DND-41 (cell line): ENCODE results near the gene ZSCAN12.

Source experiments
- ATAC-seq: fragments of 200-7000 bp; cut with Tn5 transposase; 3 replicates; pipeline ENCODE4 v1.9.1; 2021; ENCODE audit warnings: low read depth; ENCODE audit not compliant: insufficient read depth
- DNase-seq: peaks from one replicate; pipeline ENCODE4 v3.0.0-alpha.2; 2020
- H2AFZ ChIP-seq: 2 replicates; pipeline ENCODE4 v1.6.0; 2012; ENCODE audit warnings: low read depth, low read length
- H3K27ac ChIP-seq: 2 replicates; pipeline ENCODE4 v1.5.1; 2012; ENCODE audit warnings: low read length, inconsistent platforms
- H3K27me3 ChIP-seq: fragments of 200-600 bp; sonication (generic); 2 replicates; pipeline ENCODE4 v1.6.0; 2012; ENCODE audit warnings: low read length, mild to moderate bottlenecking, inconsistent platforms; ENCODE audit not compliant: insufficient read depth, poor library complexity
- H3K36me3 ChIP-seq: 2 replicates; pipeline ENCODE4 v1.5.1; 2012; ENCODE audit warnings: low read length, inconsistent platforms; ENCODE audit not compliant: insufficient read depth
- H3K4me1 ChIP-seq: 2 replicates; pipeline ENCODE4 v1.5.1; 2012; ENCODE audit warnings: mild to moderate bottlenecking, low read length; ENCODE audit not compliant: insufficient read depth
- H3K4me2 ChIP-seq: 2 replicates; pipeline ENCODE4 v1.6.0; 2012; ENCODE audit warnings: mild to moderate bottlenecking, moderate library complexity, low read length, inconsistent platforms; ENCODE audit not compliant: insufficient read depth
- H3K4me3 ChIP-seq, 2 experiments: fragments of 200-600 bp in 1 of 2; shearing (Covaris generic) in 1 of 2; 2 replicates each; pipeline ENCODE4 v1.5.1; 2012 to 2016; ENCODE audit warnings: inconsistent platforms in 2 of 2, low read length in 2 of 2, mild to moderate bottlenecking in 2 of 2, low read depth in 1 of 2, moderate library complexity in 1 of 2
- H3K79me2 ChIP-seq: 2 replicates; pipeline ENCODE4 v1.6.0; 2012; ENCODE audit warnings: low read length, inconsistent platforms; ENCODE audit not compliant: insufficient read depth
- H3K9ac ChIP-seq: 2 replicates; pipeline ENCODE4 v1.6.0; 2012; ENCODE audit warnings: low read depth, mild to moderate bottlenecking, inconsistent platforms, low read length, moderate library complexity
- H3K9me3 ChIP-seq: 2 replicates; pipeline ENCODE4 v1.5.1; 2012; ENCODE audit warnings: low read length, moderate library complexity, mild to moderate bottlenecking, inconsistent platforms; ENCODE audit not compliant: insufficient read depth, severe bottlenecking
- H4K20me1 ChIP-seq: 2 replicates; pipeline ENCODE4 v1.6.0; 2012; ENCODE audit warnings: low read length; ENCODE audit not compliant: insufficient read depth
- CTCF ChIP-seq: IDR thresholded peaks from 2 replicates; pipeline ENCODE4 v1.5.1; 2012; ENCODE audit warnings: borderline replicate concordance, low read length, moderate library complexity, mild to moderate bottlenecking; ENCODE audit not compliant: poor library complexity, severe bottlenecking; ENCODE audit errors: extremely low read depth
- EZH2 ChIP-seq: IDR thresholded peaks from 3 replicates; pipeline ENCODE4 v1.6.1; 2012; ENCODE audit warnings: borderline replicate concordance, low read depth, mild to moderate bottlenecking, moderate library complexity, low read length, inconsistent platforms; ENCODE audit not compliant: severe bottlenecking

The ZSCAN12 gene

DNA sequence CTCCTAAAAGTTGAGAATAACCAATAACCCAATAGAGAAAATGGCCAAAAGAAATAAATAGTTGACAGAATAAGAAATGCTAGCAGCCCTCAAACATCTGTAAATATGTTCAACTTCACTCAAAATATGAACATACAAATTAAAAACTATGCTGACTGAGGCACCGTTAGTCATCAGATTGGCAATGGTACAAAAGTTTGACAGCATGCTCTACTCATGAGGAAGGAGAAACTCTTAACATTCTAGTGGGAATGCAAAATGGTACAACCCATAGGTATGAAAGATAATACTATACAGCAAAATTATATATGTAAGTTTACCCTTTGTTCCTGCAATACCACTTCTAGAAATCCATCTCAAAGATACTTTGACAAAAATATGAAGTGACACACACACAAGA, 1.6 kb upstream of the ZSCAN12 start:
- Histone ChIP-seq H3K4me2 (no peak overlapping the region), H3K4me1 (peaks cover 33% of the 10 kb centered on the region), H3K4me3 (no peak overlapping the region), H3K36me3 (peaks cover 26% of the 10 kb centered on the region), H4K20me1 (peaks cover 5% of the 10 kb centered on the region), H3K9ac (no peak overlapping the region), H3K79me2 (peaks cover 36% of the 10 kb centered on the region), H2AFZ (no peak overlapping the region), H3K9me3 (no peaks in the 10 kb centered on the region), H3K27me3 (no peaks in the 10 kb centered on the region), H3K27ac (no peak overlapping the region)
- TF ChIP-seq CTCF (no peak), EZH2 (no peak)
- ATAC-seq (no peak), DNase-seq (no peak)

- no peak for DNase-seq
- no peaks in the 10 kb centered on the region for H3K27me3 ChIP-seq
- peaks cover 47% of the 10 kb centered on the region for H3K79me2 ChIP-seq
- no peaks in the 10 kb centered on the region for H3K9me3 ChIP-seq
- H3K4me1 ChIP-seq, result peaks cover 44% of the 10 kb centered on the region
- peak overlapping the region; percentile 96 to 98 for H3K4me3 ChIP-seq
- no peak for ATAC-seq
- TF ChIP-seq CTCF (no peak), EZH2 (no peak)
- peak overlapping the region; percentile 98 for H3K9ac ChIP-seq
- H3K36me3 ChIP-seq, result peaks cover 36% of the 10 kb centered on the region
- peak overlapping the region; percentile 73 for H3K4me2 ChIP-seq
- H4K20me1 ChIP-seq, result peaks cover 16% of the 10 kb centered on the region
- peak overlapping the region; percentile 97 for H3K27ac ChIP-seq
- H2AFZ ChIP-seq, result peak overlapping the region; percentile 100
These were observed 540 bp upstream of the ZSCAN12 start for GRCh38 chr6:28400122-28400451.

DNA sequence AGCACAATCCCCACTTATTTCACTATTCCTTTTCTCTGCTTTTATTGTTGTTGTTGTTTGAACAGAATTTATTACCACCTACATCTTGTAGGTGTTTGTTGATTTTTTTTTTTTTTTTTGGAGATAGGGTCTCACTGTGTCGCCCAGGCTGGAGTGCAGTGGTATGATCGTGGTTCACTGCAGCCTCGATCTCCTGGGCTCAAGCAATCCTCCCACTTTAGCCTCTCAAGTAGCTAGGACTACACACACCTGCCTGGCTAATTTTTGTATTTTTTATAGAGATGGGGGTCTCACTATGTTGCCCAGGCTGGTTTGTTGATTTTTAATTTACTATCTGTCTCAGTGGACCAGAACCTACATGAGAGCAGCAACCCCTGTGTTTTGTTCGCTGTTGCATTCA, 3.6 kb downstream of the ZSCAN12 start:
- Histone ChIP-seq H3K9ac (no peak overlapping the region), H3K9me3 (no peaks in the 10 kb centered on the region), H3K27ac (no peak overlapping the region), H3K79me2 (peaks cover 82% of the 10 kb centered on the region), H3K4me3 (peak overlapping the region in 1 of 2 experiments; percentile 26; a peak in 1 of 4 replicates), H4K20me1 (peaks cover 26% of the 10 kb centered on the region), H3K4me1 (peaks cover 53% of the 10 kb centered on the region), H3K27me3 (no peaks in the 10 kb centered on the region), H2AFZ (no peak overlapping the region), H3K4me2 (peak overlapping the region; percentile 74), H3K36me3 (peaks cover 76% of the 10 kb centered on the region)
- TF ChIP-seq CTCF, result no peak
- no peak for TF ChIP-seq EZH2
- no peak for ATAC-seq
- no peak for DNase-seq

- peaks cover 83% of the 10 kb centered on the region for H3K79me2 ChIP-seq
- H3K27ac ChIP-seq, result no peak overlapping the region
- H3K4me2 ChIP-seq, result peak overlapping the region; percentile 74; the same call in 1 of the 2 replicates
- DNase-seq, result no peak
- H3K4me1 ChIP-seq, result peaks cover 43% of the 10 kb centered on the region
- no peak overlapping the region for H2AFZ ChIP-seq
- no peaks in the 10 kb centered on the region for H3K27me3 ChIP-seq
- no peak overlapping the region for H3K9ac ChIP-seq
- ATAC-seq, result 0 out of 3 replicates have a peak, but pooled peaks have one; percentile 28
- peak; percentile 39 for TF ChIP-seq CTCF
- TF ChIP-seq EZH2, result no peak
- H3K4me3 ChIP-seq, result no peak overlapping the region
- H3K36me3 ChIP-seq, result peaks cover 90% of the 10 kb centered on the region
- peaks cover 38% of the 10 kb centered on the region for H4K20me1 ChIP-seq
- H3K9me3 ChIP-seq, result no peaks in the 10 kb centered on the region
These were observed 5.5 kb downstream of the ZSCAN12 start for GRCh38 chr6:28393912-28394662.
